Keratinocyte (primary cell): Measurements from ENCODE around the gene KLHDC4.

Experiments used
- EZH2 ChIP-seq: IDR thresholded peaks from one replicate; pipeline ENCODE4 v1.6.1; 2012; ENCODE audit warnings: inconsistent platforms, mild to moderate bottlenecking, low read length, moderate library complexity
- TF ChIP-seq, protein P1 (sequence below), 3 experiments: IDR thresholded peaks in 1 of 3; conservative IDR thresholded peaks in 1 of 3; optimal IDR thresholded peaks in 1 of 3; 2 replicates in 2 of 3; 3 replicates in 1 of 3; pipeline versions ENCODE3 to v1.5.1; 2011; ENCODE audit warnings: low read length in 3 of 3, mild to moderate bottlenecking in 3 of 3, moderate library complexity in 2 of 3, control low read depth in 1 of 3, inconsistent platforms in 1 of 3; ENCODE audit not compliant: insufficient read depth in 2 of 3; ENCODE audit errors: extremely low read depth in 1 of 3

DNA sequence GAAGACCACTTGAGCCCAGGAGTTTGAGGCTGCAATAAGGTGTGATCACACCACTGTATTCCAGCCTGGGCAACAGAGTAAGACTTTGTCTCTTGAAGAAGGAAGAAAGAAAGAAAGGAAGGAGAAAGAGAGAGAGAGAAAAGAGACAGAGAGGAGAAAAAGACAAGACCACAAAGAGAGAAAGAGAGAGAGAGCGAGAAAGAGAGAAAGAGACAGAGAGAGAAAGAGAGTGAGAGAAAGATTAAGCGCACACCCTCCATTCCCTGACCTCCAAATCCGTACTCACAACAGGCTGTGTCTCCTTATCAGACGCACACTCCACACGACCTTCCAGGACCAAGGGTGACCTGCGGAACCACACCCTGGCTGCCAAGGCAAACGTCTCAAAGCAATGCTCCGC is 19.6 kb downstream of the KLHDC4 start:
- TF ChIP-seq, protein P1, sequence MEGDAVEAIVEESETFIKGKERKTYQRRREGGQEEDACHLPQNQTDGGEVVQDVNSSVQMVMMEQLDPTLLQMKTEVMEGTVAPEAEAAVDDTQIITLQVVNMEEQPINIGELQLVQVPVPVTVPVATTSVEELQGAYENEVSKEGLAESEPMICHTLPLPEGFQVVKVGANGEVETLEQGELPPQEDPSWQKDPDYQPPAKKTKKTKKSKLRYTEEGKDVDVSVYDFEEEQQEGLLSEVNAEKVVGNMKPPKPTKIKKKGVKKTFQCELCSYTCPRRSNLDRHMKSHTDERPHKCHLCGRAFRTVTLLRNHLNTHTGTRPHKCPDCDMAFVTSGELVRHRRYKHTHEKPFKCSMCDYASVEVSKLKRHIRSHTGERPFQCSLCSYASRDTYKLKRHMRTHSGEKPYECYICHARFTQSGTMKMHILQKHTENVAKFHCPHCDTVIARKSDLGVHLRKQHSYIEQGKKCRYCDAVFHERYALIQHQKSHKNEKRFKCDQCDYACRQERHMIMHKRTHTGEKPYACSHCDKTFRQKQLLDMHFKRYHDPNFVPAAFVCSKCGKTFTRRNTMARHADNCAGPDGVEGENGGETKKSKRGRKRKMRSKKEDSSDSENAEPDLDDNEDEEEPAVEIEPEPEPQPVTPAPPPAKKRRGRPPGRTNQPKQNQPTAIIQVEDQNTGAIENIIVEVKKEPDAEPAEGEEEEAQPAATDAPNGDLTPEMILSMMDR (optimal IDR thresholded peaks at IDR 0.05 in 1 of 3, IDR thresholded peaks at IDR 0.05 in 1 of 3, conservative IDR thresholded peaks at IDR 0.05 in 1 of 3; ENCODE audit: extremely low read depth in 1 of 3, insufficient read depth in 2 of 3, low read length in 3 of 3) = no peak
- TF ChIP-seq EZH2 = no peak
